Activated CD4-positive, alpha-beta T cell treated with anti-CD3 and anti-CD28 coated beads, Interleukin-10, Interleukin-2, amounts not matched to agents 100 ng/mL and 50 ng/mL, durations not matched to agents 16 hours and 8 hours (primary cell): Measurements from ENCODE around the gene NAA80.
A peak's percentile ranks its signal among the peaks of the same experiment; 100 is the strongest.

Experiments
- DNase-seq: peaks from one replicate; pipeline ENCODE4 v3.0.0-alpha.2; 2020

Gene NAA80

DNA sequence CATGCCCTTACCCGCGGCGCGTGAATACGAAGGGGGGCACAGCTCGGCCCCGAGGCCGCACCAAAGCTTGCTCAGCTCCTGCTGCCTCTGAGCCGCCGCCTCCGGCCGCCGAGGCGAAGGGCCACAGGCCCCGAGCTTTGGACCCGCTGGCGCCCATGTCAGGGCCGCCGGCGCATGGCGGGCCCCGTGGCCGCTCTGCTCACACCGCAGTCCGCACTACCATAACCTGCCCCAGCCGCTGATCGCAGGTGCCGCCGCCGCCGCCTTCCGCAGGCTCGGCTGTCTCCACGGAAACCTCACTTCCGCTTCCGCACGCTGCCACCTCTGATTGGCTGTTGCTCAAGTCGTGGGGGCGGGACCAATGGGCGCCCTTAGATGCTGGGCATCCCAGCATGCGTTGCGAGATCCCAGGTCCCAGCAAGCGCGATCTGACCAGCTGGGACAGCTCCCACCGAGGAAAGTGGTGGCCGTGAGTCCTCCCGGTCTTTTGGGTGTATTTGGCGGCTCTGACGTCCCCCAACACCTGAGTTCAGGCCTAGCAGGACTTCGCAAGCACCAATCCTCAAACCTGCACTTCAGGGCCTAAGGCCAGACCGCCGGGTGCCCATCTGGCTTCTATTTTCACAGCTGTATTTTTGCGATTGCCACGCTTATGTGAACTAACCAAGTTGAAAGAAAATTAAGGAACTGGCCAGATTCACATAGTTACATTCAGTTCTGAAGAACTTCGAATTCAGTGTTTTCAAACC is 28.9 kb upstream of the NAA80 start, which contains the start of gene TUSC2:
Gene TUSC2, minus strand, starts transcription at position 281 of the 749 bp plus-strand sequence. Its CDS starts 124 bp downstream, at position 157.
- DNase-seq, result peak; percentile 97

DNA sequence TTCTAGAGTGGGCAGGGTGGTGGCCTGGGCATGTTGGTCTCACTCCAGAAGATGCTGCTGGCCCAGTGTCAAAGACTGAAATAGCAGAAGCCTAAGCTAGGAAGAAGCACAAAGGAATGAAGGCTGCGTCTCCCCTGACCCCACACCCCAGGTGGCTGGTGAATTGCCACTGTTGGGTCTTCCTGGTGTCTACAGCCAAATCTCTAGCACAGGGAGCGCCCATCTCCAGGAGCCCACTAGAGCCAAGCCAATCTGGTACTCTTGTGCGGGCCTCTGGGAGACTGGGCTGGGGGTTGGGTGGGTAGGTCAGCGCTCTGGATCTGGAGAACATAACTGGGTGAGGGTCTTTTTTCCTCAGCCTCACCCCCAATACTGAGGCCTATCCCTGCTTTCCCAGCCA is 27.9 kb upstream of the NAA80 start:
- no peak for DNase-seq

DNA sequence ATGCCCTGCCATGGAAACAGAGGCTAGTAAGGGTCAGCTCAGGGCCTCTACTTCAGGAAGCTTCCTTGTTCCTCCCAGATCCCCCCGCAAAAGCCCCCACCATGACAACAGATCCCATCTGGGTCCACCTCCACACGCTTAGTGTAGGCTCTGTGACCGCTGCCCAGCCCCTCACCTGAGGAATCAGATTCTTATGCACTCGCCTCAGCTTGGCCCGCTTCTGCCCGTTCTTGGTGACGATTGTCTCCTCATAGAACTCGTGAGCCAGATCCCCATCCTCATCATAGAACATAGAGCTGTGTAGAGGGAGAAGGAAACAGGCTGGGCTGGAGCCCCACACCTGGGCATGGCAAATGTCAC is 27.0 kb upstream of the NAA80 start:
- DNase-seq, result no peak

DNA sequence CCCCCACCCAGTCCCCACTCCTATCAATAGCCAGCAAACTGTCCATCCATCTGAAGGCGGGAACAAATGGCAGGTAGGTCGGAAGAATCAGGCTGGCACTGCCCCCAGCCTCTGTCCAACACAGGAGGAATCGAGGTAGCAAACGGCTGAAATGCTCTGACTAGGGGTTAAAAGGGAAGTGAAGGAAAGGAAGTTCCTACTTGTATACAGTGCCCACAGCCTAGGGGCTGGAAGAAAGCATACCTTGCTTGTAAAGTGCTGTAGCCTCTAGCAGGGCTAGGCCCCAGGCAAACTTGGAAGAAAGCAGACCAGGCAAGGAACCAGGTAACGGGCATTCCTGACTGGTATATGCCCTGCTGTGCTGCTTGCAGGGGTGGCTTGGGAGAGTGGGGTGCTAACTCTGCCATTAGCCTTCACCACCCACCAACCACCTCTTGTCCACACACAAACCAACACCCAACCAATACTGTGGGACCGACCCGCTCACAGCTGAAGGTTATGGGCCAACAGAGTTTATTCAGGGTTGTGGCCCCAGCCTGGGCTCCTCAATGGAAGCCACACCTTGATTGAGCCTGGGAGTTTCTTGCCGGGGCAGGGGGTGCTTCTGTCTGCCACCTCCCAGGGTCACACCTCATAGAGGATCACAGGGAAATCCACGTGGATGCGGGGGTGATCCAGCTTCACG is 26.4 kb upstream of the NAA80 start:
- DNase-seq, result no peak

DNA sequence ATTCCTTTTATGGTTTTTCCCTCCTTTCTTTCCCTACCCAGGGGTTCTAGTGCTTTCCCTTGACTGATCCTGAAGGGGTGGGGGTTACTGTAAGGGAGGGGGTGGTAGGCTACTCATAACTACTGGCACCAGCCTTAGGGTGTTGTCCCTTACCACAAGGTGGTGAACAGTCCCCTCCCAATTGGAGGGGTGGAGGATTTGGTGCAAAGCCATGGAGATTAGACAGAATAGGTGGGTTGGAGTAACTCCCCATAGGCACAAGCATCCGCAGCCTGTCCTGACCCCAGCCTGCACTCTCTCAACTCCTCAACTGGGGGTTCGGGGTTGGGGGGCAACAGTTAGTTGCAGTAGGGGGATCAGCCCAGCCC is 25.9 kb upstream of the NAA80 start:
- DNase-seq, result no peak

DNA sequence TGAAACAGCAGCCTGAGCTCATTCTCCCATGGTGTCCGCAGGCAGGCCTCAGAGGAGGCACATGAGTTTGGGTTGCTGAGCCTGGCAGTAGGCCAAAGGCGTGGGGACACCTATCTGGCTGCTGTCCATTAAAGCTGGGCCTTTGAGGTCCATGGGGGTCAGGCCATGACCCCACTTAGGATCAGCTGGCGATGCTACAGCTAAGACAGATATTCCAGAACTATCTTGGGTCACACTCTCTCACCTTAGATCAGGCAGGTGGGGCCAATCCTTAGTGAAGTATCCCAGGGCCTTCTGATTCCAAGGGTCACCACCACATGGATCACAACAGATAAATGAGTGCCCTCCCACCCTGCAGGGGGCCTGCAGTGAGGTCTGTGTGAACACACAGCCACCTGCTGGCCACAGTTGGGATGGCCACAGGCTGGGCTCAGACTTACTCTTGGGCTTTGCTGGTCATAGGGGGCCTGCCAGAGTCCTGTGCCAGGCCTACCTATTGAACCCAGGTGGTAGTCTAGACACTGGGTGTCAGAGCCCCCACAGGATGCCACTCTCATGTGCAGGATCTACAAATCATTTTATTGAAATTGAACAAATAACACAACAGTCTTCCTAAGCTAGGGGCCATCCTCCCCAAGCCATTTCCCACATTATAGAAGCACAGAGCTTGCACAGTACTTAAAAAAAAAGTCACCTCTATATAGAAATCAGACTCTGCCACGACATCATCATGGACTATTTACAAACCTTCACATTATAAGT is 25.3 kb upstream of the NAA80 start:
- peak; percentile 71 for DNase-seq

DNA sequence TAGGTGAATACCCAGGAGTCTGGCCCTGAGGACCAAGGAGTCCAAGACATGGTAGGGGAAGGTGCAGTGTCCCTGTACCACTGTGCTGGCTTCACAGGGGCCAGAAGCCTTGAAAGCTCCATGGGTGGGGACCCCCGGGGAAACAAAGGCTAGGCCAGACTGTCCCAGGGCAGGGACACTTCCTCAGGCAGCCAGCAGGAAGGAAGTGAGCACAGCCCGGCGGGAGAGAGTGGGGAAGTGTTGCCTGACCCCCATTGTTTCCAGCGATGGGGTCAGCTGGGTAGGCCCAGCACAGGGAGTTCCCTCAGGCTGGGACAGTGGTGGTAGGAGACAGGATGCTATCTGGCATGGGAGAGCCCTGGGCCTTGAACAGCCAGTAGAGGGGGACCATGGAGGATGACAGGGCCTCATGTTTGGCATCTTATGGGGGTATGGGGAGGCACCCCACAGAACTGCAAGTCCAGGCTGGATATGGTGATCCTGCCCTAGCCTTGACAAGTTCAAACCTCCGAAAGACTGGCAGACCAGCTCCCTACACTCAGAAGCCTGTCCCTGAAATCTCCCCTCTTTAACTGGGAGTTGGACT is 24.5 kb upstream of the NAA80 start:
- no peak for DNase-seq

DNA sequence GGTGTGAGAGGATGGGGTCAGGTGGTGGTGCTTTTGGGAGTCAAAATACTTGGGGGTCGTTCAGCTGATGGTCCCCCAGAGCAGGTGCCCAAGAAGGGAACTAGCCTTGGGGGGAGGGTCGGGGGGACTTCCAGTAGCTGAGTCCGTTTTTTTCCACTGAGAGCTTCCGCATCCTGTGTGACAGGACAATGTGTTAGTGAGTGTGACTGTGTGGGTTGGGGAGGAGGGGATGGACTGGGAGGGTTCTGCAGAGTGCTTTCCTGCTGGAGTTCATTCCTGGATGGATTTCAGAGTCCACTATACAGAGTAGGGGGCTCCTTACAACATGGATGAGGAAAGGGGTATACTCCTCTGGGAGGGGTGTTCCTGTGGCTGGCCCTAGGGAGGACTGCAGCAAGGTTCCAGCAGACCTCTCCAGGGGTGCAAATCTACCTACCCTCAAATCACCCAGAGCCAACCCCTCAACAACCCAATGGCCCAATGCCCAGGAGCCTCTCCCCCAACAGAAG is 23.9 kb upstream of the NAA80 start:
- no peak for DNase-seq

DNA sequence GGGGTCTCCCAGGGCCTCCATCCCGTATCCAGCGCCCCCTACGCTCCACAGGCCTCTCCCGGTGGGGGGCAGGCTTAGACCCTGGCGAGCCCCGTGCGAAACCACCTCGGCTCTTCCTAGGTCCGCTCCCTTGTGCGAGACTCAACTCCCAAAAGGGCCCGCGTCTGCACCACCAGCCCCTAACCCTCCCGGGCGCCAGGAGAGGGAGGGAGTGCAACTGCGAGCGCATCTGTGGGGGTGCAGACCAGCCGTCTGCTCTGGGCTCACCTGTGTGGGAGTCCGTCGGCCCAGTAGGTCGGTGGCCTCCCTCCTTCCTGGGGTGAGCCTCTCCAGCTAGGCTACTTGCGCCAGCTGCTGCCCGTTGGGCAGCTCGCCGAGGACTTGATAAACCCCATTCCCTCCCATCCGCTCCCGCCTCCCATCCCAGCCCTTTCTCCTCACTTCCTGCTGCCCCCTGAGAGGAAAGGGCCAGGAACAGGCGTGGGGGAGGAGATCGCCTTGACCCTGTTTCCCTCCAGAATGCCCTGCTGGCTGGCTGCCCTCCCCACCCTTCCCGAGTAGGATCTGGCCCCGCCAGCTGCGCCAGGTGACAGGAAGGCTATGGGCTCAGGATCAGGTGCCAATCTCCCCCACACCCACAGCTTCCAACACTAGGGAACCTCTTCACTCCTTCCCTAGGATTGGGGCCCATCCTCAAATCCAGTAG is 23.3 kb upstream of the NAA80 start, which contains the start of gene HYAL2:
Gene HYAL2, minus strand, starts transcription at position 360 of the 706 bp plus-strand sequence. CDS start 2,256 bp downstream, outside the sequence.
- DNase-seq, result no peak

DNA sequence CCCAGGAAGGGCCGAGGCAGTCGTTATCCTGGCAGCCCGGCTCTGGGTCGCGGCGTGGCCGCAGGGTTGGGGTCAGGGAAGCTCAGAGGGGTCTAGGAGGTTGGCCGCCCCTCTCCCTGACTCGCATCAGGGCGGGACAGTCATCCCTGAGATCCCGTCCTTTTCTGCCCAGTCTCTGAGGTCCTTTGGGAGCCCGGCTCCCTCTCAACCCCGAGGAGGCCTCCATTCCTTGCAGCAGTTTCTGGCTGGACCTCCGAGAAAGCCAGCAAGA is 22.8 kb upstream of the NAA80 start:
- no peak for DNase-seq

DNA sequence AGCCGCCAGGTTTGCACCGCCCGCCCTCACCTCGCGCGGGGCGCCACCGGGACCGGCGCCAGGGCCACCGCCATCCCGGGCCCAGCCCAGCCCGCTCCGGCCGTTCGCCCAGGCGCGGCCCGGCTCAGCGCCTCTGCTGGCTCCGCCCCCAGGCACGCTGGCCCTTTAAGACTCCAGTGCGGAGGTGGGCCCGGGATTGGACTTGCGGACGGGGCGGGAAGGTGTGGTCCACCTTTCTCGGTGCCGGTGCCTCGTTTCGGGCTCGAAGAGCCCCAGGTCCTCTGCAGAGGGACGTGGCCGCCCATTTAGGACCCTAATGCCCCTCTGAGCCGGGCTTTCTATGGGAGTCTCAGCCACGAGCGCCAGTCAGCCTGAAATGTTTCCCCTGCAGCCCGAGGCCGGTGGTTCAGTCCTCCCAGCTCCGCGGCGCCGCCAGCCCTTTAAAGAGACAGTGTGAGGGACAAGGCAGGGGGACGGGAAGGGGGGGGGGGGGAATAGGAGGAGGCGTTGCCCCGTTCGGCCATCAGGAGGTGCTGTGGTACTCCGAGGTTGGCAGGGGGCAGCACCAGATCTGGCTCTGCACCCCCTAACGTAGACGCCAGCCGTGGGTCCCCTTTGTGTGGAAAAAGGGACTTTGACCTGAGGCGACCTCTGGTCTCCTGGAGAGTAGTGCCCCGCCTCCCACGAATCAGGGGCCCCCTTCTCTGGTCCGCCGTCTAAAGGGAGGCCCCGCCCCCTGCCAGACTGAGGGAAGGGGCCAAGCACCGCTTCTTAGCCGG is 22.3 kb upstream of the NAA80 start:
- DNase-seq, result peak; percentile 89

DNA sequence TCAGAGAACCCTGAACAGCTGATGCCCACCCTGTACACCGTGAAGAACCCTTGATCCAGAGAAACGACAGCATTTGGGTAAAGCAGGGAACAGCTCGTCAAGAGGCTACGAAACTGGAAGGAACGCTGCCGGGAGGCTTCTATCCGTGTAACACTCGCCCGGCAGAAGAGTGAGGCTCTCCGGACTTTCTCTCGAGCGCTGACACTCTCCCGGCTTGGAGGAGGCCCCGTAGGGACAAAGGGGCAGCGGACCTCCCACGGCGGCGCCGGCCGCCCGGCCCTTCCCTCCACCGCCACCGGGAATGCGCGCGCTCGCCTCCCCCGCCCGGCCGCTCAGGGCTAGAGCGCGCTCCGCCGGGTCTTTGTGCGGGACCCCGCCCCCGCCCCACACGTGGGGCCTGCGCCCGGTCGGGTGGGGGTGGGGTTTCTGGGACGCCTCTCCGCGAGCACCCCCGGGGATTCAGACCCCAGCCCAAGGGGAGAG is 21.7 kb upstream of the NAA80 start:
- DNase-seq, result peak; percentile 73

DNA sequence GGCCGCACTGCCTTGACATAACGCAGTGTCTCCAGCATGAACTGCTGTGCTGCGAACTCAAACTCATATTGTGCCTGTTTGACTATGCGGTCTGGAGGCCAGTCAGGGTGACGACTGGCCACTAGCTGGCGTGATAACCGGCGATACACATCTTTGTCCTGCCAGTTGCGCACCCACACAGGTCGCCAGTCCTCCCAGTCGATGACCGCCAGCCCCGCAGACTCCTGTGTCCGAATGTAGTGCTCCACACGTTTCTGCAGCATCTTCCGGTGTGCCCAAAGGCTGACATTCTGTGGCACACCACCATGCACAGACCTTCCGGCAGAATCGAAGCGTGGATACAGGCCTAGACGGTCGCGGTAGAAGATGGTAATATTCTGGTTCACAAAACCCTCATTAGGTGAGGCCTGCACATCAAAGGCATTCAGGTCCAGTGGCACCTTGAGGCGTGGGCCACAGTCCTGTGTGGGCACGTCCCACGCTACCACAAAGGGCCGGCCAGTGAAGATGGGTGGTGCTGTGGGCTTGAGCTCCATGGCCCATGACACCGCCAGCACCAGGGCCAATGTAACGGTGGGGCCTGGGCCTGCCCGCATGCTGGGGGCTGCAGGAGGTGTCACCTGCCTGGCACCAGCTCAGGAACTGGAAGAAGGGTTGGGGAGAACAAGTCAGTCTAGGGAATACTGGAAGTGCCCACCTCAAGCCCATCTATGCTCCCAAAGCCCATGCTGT is 20.9 kb upstream of the NAA80 start:
- no peak for DNase-seq

DNA sequence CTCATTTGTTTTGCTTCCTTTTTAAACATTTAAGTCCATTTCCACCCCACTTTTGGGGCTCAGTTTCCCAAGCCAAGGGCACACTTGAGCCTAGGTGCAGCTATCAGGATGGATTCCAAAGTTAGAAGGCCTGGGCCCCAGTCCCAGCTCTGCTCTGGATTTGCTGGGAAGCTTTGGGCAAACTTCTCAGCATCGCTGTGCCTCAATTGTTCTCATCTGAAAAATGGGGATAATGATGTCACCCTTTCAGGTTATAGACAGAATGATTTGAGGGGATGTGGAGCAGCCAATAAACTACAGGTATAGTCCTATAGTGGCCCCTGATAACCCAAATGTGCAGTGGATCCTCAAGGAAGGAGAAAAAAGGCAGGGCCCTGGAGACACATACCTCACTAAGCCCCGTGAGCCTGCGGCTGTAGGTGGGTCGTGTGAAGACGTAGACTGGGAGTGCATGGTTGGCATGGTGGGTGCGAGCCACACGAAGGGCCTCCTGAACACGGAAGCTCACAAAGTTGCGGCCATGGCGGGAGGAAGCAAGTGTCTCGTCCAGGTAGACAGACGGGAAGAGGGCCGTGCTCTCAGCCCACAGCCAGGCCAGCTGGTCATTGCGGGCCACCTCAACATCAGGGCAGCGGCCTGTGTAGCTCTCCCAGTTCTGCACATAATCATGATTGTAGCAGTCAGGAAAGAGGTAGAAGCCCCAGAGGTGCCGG is 20.1 kb upstream of the NAA80 start:
- DNase-seq, result no peak

DNA sequence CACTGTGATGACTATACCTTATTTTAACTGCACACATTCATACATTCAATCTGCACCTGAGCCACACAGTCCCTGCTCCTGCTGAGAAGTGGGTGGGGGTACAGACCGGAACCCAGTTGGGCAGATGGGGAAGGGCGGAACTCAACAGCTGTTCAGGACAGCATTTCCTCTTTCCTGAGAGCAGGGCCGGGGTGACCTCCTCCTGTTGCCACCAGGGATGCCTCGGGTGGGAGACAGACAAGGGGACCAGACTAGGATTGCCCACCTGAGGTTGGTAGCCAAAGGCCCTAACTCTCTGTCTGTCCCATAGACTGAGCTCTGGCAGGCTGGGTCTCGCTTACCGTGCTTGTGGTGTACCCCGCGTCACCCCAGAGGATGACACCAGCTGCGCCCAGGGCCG is 19.4 kb upstream of the NAA80 start:
- no peak for DNase-seq

DNA sequence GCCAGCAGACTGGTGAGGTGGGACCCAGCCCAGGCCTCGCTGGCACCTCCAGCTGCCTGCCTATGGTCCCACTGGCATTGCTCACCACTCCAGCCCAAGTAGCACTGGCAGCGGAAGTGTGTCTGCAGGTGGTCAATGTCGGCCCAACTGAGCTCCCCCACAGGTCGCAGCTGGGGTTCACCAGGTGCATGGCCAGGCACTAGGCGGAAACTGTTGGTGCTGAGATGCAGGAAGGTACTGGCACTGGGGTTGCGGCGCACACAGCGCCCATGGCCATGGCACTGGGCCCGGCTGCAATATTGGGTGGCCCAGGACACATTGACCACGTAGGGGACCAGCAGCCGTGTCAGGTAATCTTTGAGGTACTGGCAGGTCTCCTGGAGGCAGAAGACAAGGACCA is 19.0 kb upstream of the NAA80 start:
- no peak for DNase-seq

DNA sequence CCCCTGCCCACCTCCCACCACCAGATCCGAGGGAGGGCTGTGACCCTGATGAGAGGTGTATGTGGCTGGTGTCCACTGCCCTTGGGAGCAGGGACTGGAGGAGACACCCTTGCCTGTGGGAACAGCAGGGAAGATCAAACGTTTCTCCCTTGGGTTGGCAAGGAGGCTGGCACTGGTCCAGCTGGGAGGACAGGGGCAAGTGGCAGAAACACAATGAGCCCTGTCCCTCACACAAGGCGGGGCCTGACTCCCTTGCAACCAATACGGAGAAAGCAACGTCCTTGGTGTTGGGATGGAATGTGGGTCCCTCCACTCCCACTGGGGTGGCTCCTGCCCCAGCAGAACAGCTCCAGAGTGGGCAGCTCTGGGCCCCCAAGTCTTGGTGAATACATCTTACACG is 18.1 kb upstream of the NAA80 start:
- DNase-seq, result no peak

DNA sequence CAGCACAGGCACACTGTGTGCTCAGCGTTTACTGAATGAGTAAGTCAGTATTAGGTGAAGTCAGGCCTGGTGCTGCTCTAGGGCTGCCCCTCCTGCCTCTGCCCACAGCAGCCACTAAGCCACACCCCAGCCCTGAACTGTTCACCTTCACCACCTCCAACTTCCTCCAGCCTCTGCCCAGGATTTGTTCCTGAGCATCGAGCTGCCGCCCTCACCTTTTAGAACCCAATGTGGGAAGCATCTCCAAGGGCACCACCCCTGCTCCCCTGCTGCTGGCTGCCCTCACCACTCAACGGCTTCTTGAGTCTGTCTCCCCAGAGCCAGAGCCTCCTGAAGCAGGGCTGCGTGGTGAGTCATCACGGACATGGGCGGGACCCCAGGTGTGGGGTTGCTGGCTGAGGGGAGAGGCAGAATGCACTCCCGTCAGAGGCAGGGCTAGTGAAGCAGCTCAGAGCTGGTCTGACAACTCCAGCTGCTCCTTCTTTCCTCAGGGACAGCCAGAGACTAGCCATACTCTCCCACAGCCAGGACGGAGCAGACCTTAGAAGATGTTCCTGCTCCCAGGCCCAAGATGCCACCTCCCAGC is 17.5 kb upstream of the NAA80 start:
- peak; percentile 73 for DNase-seq

DNA sequence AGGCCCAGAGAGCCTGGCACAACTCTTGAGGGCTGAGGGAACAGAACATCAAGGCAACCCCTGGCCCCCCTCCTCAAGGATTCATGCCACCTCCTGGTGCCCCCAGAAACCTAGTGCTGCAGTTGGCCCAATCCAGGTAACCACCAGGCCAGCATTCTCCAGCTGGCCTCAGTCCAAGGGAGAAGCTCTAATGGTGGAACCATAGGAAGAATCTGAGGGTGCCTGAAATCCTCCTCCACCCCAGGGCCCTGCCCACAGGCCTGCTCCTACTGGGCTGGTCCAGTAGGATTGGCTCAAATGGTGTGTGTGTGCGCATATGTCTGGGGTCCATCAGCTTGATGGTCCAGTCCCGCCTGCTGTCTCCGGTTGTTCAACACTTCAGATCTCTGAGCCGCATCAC is 15.6 kb upstream of the NAA80 start:
- DNase-seq, result no peak

DNA sequence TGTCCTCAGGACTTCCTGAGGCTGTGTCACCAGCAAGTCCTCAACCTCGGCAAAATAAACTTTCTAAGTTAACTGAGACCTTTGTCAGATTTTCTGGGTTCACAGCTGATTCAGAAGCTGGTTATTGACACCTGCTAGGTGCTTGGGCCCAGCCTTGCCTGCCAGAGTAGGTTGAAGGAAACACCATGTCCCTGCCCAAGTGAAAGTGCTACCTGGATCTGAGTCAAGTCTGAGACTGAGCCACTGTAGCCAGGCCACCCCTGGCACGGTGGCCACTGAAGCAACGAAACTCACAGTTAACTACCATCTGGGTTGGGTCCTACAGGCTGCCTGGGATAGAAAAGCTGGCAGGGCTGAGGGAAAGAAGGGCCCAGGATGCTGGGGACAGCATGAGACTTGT is 15.1 kb upstream of the NAA80 start:
- DNase-seq, result no peak
